ENCODE data around the gene TMEM181.
A peak's percentile ranks its signal among the peaks of the same experiment; 100 is the strongest.
"Not testable (repeated sequence)": the region's sequence is repeated elsewhere in the genome, so short reads cannot be mapped to it uniquely, and the experiment has no call there.

The TMEM181 gene

DNA sequence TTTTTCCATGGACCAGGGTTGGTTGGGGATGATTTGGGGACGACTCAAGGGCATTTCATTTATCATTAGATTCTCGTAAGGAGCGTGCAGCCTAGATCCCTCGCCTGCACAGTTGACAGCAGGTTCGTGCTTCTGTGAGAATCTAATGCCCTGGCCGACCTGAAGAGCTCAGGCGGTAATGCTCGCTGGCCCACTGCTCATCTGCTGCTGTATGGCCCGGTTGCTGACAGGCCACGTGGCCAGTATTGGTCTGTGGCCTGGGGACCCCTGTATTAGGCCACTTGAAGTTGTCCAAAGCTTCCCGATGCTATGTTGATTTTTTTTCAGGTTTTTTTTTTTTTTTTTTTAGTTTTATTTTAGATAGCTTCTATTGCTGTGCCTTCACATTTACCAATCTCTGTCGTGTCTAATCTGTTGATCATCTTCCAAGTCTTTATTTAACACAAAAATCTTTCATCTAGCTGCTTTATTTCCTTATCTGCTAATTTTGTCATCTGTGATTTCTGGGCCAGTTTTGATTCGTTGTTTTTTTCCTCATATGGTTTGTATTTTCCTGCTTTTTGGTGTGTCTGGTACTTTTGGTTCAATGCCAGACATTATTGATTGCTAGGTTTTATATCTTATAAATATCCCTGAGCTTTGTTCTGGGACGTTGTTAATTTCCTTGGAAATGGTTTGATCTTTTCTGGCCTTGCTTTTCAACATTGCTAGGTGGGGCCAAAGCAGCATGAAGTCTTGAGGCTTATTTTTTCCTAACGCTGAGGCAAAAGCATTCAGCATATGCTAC is 43.6 kb downstream of the TMEM181 start:
- DNase-seq, result no peak

DNA sequence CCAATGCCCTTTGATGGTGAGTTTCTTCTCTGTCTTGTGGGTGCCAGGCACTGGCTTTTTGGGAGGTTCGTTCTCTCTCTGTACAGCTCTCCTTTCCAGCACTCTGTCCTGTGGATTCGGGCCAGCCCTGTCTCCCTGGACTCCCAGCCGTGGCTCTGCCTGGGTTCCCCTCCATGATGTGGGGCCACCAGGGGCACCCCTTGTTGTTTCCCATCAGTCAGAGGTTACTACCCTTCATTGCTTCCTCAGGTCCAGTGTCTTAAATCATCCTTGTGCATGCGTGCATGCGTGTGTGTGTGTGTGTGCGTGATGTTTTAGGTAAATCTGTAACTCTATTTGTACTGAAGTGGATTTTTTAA is 44.1 kb downstream of the TMEM181 start:
- DNase-seq, result no peak

DNA sequence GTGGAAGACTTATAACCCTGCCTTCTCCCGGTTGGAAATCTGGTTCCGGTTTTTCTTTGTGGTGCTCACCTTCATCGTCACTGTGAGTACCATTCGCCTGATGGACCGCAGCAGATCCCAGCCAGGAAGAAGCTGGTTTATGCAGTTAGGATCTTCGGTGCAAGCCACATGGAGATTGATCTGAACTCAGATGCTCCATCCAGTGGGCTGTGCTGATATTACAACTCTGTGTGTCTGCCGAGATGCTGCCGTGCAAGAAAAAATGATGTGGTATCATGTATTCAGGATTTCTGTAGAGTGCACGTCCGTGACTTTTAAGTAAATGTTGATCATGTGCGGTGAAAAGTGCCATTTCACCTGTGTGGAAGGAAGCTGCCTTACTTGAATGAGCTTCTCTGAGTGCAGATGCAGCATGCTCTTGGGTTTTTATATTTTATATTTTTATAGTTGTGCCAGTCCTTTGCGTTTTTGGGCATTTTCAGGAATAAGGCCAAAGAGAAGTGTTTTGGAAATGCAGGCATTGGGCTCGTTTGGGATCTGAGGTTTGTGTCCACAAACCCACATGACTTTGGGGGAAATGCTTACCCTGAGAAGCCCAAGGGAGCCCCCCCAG is 45.5 kb downstream of the TMEM181 start:
- peak; percentile 65 for DNase-seq

DNA sequence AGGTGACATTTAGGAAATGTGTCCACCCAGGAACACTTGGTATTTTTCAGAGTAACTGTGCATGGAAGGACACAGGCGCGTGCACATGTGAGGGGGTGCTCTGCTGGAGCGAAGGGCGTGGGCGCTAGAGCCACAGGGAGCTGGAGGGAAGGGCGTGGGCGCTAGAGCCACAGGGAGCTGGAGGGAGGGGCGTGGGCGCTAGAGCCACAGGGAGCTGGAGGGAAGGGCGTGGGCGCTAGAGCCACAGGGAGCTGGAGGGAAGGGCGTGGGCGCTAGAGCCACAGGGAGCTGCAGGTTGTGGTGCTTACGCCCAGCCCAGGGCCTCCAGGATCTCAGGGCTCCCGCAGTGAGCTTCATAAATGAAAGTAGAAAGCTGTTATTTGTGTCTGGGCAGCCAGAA is 46.1 kb downstream of the TMEM181 start:
- not testable (repeated sequence) for DNase-seq

DNA sequence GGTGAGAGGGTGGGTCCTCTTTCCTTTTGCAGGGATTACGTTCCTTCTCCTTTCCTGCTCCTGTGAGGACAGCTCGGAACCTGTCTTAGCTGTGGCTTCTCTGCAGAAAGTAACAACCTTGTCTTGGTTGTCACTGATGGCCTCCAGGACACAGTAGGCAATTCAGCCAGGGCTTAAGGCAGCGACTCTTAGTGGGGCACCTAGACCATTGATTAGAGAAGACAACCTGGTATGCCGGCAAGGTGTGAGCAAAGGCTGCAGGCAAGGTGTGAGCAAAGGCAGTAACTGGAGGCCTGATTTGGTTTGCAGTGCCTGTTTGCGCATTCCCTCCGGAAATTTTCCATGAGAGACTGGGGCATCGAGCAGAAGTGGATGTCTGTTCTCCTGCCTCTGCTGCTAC is 47.0 kb downstream of the TMEM181 start:
- DNase-seq, result no peak

DNA sequence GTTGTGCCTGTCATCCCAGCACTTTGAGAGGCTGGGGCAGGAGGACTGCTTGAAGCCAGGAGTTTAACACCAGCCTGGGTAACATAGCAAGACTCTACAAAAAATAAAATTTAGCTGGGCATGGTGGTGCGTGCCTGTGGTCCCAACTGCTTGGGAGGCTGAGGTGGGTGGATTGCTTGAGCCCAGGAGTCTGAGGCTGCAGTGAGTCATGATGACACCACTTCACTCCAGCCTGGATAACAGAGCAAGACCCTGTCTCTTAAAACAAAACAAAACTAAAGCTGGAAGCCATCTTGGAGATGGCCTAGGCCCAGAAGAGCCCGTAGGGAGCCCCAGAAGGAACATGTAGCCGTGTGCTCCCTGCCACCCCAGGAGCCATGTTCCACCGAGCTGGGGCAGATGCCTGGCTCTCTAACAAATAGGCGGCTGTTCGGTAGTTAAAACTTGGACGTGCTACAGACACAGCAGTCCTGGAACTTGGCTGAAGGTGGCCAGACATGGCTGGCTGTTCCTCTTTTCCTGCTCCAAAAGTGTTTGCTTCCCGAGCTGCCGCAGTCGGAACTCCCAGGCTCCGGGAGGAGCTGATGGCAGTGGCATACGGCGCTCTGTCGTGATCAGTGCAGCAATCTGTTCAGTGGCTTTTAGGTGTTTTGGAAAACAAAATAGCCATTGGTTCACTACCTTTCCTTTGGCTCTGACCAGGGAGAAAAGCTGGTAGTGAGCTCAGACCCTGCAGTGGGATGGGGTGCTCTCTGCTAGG is 47.7 kb downstream of the TMEM181 start:
- DNase-seq, result no peak

DNA sequence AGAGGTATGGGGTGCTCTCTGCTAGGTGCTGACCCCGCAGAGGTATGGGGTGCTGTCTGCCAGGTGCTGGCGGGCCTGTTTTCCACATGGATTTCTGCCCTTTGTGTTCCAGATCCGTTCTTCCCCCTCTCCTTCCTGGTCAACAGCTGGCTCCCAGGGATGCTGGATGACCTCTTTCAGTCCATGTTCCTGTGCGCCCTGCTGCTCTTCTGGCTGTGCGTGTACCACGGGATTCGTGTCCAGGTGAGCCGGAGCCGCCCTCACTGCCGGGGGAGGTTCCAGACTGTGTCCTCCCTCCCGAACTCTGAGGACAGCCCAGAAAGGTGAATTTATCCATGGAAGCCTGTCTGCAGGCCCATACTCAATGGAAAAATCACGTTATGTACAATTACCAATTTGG is 48.3 kb downstream of the TMEM181 start:
- no peak for DNase-seq

DNA sequence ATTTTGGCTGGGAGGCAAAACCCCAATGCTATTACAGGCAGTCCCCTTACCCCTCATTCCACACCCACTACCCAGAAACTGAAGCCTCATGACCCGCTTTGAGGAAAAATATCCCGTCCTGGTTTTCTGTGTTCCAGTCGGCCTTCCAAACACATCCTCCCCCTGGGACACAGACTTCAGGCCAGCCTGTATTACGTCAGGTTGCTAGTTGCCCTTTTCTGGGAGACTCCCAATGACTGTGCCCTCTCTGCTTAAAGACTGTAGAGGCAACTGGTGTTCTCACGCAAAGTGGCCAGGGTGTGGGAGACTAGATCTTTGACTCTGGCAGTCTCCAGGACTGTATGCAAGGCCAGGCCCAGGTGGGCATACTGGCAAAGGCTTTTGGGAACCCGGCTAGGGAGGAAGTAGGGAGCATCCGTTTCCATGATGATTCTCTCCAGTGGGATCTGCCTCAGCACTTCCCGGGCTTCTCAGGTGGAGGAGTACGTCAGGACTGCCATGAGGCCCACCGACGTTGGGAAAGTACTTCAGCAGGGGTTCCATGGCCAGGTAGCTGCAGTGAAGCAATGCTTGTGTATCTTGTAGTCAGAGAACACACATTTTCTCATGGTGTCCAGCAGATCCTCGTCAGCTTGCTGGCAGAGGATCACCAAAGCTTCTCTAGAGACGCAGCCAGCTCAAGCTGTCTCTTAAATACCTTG is 49.7 kb downstream of the TMEM181 start:
- DNase-seq, result no peak

DNA sequence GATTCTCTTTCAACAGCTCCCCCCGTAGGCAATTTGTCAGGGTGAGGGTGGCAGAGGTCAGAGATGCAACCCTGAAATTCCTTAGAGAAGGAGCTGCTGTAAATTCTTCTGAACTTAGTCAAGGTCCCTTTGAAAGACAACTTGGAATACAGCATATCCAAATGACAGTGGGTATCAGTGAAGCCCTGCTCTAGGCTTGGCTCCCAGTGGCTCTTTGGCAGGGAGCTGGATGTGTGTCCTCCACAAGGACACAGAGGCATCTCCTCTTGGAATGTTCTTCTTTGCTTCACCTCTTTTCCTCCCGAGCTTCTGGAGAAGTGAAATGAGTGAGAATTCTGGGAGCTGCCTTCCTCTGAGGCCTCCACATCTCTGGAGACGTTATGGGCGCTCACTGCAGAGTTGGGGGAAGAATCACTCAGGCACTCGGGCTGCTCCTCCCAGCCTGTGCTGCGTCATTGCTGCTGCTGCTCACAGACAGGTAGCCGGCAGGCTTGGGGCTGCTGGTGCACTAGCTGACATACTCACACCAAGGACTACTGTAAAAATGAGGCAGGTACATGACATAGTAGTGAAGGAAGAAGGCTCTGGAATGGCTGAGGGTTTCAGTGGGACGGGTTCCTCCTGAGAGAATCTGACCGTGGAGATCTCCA is 50.6 kb downstream of the TMEM181 start:
- no peak for DNase-seq

DNA sequence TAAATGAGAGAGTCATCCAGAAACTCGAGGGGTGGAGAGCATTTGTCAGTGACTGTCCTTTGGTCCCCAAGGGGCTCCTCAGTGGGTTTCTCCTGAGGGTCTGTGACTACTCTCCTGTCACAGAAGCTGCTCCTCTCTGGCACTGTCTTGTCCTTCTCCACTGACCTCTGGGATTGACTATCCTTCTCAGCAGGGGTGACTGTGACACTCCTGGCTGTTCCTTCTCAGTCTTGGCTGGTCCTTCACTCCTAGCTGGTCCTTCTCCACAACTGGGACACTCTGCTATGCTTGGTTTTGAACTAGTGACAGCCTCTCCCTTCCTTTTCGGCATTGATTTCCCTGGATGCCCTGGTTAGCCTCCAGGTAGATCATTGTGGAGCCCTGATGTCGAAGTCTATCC is 51.1 kb downstream of the TMEM181 start:
- DNase-seq, result no peak

DNA sequence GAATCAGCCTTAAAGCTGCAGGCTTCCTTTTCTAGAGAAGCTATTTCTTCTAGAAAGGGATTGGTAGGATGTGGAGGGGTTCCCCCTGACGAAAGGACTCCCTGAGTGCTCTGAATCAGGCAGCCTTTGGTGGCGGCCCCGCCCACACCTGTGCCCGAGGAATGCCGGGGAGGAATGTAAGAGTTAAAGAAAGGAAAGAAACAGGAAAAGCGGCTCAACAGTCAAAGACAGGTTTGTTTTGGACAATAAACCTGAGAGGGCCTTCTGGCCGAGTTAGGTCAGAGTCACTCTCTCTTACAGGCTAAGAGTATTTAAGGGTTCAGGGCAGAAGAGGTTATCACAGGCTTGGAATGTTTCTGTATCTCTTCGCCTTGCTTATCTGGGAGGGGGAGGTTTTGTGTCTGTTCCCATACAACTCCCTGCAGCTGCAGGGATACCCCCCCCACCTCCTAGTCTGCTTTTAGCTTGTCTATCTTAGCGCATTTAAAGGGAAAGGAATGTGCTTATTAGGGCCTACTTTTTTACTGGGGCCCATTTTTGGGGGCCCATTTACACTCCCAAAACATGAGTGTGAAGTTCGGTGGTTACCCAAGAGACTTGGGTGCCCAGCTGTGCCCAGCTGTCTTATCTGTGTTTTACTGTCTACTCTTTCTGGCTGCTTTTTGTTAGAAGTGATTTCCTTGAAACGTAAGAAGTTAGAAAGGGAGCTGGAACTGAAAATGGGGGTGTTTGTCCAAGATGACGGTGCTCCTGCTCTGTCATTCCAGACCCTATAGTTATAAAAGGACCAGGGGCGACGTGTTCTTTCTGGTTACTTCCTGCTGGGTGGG is 51.9 kb downstream of the TMEM181 start:
- DNase-seq, result no peak

DNA sequence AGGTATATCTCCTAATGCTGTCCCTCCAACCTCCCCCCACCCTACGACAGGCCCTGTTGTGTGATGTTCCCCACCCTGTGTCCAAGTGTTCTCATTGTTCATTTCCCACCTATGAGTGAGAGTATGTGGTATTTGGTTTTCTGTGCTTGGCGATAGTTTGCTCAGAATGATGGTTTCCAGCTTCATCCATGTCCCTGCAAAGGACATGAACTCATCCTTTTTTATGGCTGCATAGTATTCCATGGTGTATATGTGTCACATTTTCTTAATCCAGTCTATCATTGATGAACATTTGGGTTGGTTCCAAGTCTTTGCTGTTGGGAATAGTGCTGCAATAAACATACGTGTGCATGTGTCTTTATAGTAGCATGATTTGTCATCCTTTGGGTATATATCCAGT is 54.7 kb downstream of the TMEM181 start:
- not testable (repeated sequence) for DNase-seq

DNA sequence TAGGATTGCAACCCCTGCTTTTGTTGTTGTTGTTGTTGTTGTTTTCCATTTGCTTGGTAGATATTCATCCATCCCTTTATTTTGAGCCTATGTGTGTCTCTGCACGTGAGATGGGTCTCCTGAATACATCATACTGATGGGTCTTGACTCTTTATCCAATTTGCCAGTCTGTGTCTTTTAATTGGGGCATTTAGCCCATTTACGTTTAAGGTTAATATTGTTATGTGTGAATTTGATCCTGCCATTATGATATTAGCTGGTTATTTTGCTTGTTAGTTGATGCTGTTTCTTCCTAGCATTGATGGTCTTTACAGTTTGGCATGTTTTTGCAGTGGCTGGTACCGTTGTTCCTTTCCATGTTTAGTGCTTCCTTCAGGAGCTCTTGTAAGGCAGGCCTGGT is 58.4 kb downstream of the TMEM181 start:
- DNase-seq, result not testable (repeated sequence)

DNA sequence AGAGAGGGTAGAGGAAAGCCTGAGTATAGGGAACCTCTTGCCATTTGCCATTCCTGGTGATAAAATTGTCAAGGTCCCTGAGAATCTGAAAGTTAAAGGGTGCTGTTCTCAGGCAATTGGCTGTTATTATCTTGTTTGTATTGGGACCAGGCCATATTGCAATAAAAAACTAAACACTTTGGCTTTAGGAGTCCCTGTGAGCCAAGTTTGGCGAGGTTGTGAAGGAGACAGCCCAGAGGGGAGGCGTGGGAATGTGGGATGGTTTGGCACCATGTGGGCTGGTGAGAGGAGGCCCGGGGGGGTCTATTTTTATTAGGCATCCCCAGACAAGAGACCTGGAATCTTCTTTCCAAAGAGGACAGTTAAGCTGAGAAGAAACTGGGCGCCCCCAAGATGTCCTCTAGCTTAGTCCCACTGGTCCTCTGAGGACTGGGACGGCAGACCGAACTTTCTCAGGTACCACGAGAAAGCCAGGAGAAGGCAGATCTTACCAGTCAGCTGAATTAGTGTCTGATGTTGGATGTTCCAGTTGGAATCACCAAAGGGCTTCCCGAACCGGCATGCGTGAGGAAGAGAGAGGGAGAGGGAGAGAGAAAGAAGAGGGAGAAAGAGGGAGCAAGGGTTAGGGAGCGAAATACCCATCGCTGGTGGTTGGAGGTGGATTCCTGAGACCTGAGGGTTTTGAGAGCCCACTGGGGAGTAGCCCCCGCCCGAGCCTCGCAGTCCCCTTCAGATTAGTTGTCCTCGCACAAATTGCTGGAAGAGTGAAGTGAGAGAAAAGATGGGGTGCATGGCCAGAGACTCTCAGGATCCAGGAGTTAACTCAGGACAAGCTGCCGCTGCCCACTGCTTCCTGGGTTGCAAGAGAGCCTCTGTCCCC is 60.3 kb downstream of the TMEM181 start:
- DNase-seq, result no peak

DNA sequence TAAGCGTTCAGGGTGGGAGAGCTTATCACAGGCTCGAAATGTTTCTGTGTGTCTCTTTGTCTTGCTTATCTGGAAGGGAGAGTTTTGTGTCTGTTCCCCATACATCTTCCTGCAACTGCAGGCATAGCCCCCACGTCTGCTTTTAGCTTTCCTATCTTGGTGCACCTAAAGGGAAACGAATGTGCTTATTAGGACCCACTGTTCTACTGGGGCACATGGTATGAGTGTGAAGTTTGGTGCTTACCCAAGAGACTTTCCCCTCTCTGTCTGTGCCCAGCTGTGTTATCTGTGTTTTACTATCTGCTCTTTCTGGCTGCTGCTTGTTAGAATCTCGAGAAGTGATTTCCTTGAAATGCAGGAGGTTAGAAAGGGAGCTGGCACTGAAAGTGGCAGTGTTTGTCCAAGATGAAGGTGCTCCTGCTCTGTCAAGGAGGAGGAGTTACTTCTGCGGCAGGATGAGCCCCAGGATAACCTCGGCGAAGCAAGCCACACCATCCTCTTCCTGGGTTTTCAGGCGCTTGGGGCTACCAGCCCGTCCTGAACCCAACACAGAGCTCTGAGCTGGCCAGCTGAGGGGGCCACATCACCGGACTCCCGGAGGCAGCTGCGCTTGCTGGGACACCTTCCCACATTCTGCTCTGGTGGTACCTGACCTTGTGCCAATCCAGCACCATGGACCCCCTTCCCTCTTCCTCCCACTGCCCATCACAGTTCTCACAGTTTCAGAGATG is 61.2 kb downstream of the TMEM181 start:
- no peak for DNase-seq

DNA sequence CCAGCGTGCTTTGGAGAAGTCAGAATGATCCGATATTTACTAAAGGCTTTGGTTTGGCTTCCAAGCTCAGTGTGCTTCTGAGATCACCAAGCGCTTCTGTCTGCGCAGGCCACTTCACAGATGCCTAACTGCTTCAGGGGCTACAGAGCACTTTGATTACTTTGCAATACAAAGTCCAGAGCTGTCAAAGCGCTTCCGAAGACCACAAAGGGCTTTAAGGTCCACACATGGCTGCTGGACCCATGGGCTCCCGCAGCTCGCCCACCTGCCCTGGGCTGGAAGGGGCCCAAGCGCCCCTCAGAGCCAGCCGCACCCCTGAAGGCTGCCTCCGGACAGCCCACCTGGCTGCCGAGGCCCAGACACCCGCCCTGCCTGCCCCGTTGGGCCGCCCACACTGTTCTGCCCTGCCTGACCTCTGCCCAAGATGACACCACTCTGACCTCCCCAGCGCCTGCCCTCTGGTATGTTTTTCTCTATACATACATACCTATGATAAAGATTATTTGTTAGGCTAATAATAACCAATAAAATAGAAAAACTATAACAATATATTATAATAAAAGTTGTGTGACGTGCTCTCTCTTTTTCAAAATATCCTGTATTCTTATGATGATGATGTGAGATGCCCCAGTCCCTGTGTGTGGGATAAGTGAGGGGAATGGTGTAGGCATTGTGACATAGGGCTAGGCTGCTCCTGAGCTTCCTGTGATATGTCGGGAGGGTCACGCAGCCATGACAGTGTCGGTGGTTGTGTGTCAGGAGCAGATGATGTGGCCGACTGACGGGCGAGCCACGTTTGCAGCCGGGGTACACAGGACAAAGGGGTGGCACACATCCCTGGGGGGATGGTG is 62.0 kb downstream of the TMEM181 start:
- no peak for DNase-seq

DNA sequence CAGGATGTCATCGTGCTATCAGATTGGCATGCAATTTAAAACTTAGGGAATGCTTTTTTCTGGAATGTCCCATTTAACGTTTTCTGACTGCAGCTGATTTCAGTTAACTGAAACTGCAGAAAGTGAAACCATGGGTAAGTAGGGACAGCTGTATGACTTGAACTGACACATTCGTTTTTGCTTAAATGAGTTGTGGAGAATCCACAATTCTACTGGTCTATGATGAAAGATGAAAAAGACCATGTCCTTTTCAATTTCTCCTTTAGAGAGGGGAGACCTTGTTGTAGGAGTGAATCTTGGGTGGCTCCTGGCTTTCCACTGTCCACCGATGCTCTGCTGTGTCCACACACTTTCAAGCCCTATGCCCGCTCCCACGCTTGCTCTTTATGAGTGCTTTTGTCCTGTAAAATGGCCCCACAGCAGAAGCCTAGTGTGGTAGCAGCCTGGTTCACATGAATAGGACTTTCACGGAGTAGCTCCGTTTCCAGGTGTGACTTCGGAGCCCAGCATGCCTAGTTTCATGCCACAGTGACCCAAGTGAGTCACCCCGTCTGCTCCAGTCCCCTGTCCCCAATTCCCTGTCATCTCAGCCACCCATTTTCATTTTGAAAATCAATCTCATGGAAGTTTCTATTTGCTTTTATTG is 62.8 kb downstream of the TMEM181 start:
- no peak for DNase-seq
